ENCODE results near the gene PLEKHM2.
"Not testable (repeated sequence)": the region's sequence is repeated elsewhere in the genome, so short reads cannot be mapped to it uniquely, and the experiment has no call there.

The PLEKHM2 gene

GRCh38 chr1:15684042-15684461 lies at the start of gene PLEKHM2:
Gene PLEKHM2 (plus strand): TSS chr1:15684320. CDS start chr1:15684559, 239 bp downstream.
- peak; percentile 15 to 16 for DNase-seq

GRCh38 chr1:15636436-15636835 lies 47.7 kb upstream of the PLEKHM2 start:
- DNase-seq = no peak

- DNase-seq = no peak
These were observed 46.3 kb upstream of the PLEKHM2 start for GRCh38 chr1:15637826-15638225.

GRCh38 chr1:15639262-15639661 lies 44.9 kb upstream of the PLEKHM2 start:
- no peak for DNase-seq

GRCh38 chr1:15639931-15640330 lies 44.2 kb upstream of the PLEKHM2 start:
- DNase-seq = no peak

- no peak for DNase-seq
These were observed 43.5 kb upstream of the PLEKHM2 start for GRCh38 chr1:15640667-15641066.

- DNase-seq = no peak
These were observed 34.2 kb upstream of the PLEKHM2 start for GRCh38 chr1:15649937-15650336.

- no peak for DNase-seq
These were observed 33.7 kb upstream of the PLEKHM2 start for GRCh38 chr1:15650433-15650832.

GRCh38 chr1:15652130-15652529 lies 32.0 kb upstream of the PLEKHM2 start:
- DNase-seq = not testable (repeated sequence)

GRCh38 chr1:15654091-15654690 lies 29.9 kb upstream of the PLEKHM2 start:
- no peak for DNase-seq

- DNase-seq = no peak
These were observed 27.7 kb upstream of the PLEKHM2 start for GRCh38 chr1:15656464-15656863.

- DNase-seq = no peak
These were observed 27.1 kb upstream of the PLEKHM2 start for GRCh38 chr1:15657021-15657420.

- DNase-seq = no peak
These were observed 24.0 kb upstream of the PLEKHM2 start for GRCh38 chr1:15660151-15660550.

GRCh38 chr1:15662477-15662876 lies 21.6 kb upstream of the PLEKHM2 start:
- DNase-seq = no peak

GRCh38 chr1:15663925-15664324 lies 20.2 kb upstream of the PLEKHM2 start:
- DNase-seq = no peak

- DNase-seq = no peak
These were observed 16.8 kb upstream of the PLEKHM2 start for GRCh38 chr1:15667362-15667761.

GRCh38 chr1:15668089-15668754 lies 15.9 kb upstream of the PLEKHM2 start:
- DNase-seq = no peak

- no peak for DNase-seq
These were observed 15.0 kb upstream of the PLEKHM2 start for GRCh38 chr1:15669074-15669473.

GRCh38 chr1:15669864-15670263 lies 14.3 kb upstream of the PLEKHM2 start:
- no peak for DNase-seq

- DNase-seq = no peak
These were observed 12.7 kb upstream of the PLEKHM2 start for GRCh38 chr1:15671430-15671829.

GRCh38 chr1:15674386-15675159 lies 9.5 kb upstream of the PLEKHM2 start:
- DNase-seq = no peak

GRCh38 chr1:15676010-15676409 lies 8.1 kb upstream of the PLEKHM2 start:
- no peak for DNase-seq

- no peak for DNase-seq
These were observed 7.1 kb upstream of the PLEKHM2 start for GRCh38 chr1:15676688-15677661.

All from Kasumi-1 (cell line).